GM12864 (cell line): ENCODE data around the gene SLC15A1.

ENCODE experiments used
- DNase-seq: peaks from one replicate; pipeline ENCODE4 v3.0.0-alpha.2; 2011; ENCODE audit warnings: low read depth
- H3K4me3 ChIP-seq: 2 replicates; pipeline ENCODE4 v1.5.1; 2011; ENCODE audit warnings: mild to moderate bottlenecking, low read depth, low read length, control low read depth
- CTCF ChIP-seq: IDR thresholded peaks from 2 replicates; pipeline ENCODE4 v1.5.1; 2011; ENCODE audit warnings: low read depth, mild to moderate bottlenecking, moderate library complexity, low read length, control low read depth, inconsistent platforms; ENCODE audit errors: missing control alignments

SLC15A1 gene

GRCh38 chr13:98781905-98782304 lies 29.4 kb upstream of the SLC15A1 start:
- no peak for TF ChIP-seq CTCF
- H3K4me3 ChIP-seq = no peak overlapping the region
- no peak for DNase-seq

GRCh38 chr13:98781470-98781869 lies 29.0 kb upstream of the SLC15A1 start:
- H3K4me3 ChIP-seq = no peak overlapping the region
- no peak for DNase-seq
- no peak for TF ChIP-seq CTCF

GRCh38 chr13:98781045-98781444 lies 28.6 kb upstream of the SLC15A1 start:
- H3K4me3 ChIP-seq = no peak overlapping the region
- DNase-seq = no peak
- no peak for TF ChIP-seq CTCF

GRCh38 chr13:98780451-98780850 lies 28.0 kb upstream of the SLC15A1 start:
- no peak for TF ChIP-seq CTCF
- no peak for DNase-seq
- H3K4me3 ChIP-seq = no peak overlapping the region

GRCh38 chr13:98779695-98780094 lies 27.2 kb upstream of the SLC15A1 start:
- TF ChIP-seq CTCF = no peak
- DNase-seq = no peak
- H3K4me3 ChIP-seq = no peak overlapping the region

GRCh38 chr13:98778749-98779148 lies 26.3 kb upstream of the SLC15A1 start:
- no peak for TF ChIP-seq CTCF

GRCh38 chr13:98776644-98777043 lies 24.2 kb upstream of the SLC15A1 start:
- H3K4me3 ChIP-seq = no peak overlapping the region
- TF ChIP-seq CTCF = no peak
- no peak for DNase-seq

More at GRCh38 chr13:98778749-98779148, 26.3 kb upstream of the SLC15A1 start:
- no peak overlapping the region for H3K4me3 ChIP-seq
- DNase-seq = no peak
